IMR-90 (cell line): ENCODE measurements around the gene CEMIP2. TPM values are rescaled to one million over a fixed set of nuclear protein-coding genes. Genes with fewer than 3 reads are reported as not detected.

ENCODE experiments used
- ATAC-seq: fragments of 200-7000 bp; cut with Tn5 transposase; 2 replicates; pipeline ENCODE4 v1.9.1; 2020; ENCODE audit warnings: low read depth, mild to moderate bottlenecking, moderate library complexity
- BruUV-seq: library from RNA; stranded (reverse); fragments of 400-500 nt; replicated peaks from 2 replicates; lab custom pipeline; 2021; lab: Mats Ljungman, UMichigan
- CTCF ChIA-PET: fragments of 300-600 bp; formaldehyde crosslinking; extraction: SDS; loops from one replicate; lab custom pipeline; 2021; ENCODE audit warnings: antibody characterized with exemption; lab: Yijun Ruan, JAX
- POLR2A ChIA-PET: fragments of 300-600 bp; sonication (Branson Sonifier 250); formaldehyde crosslinking; loops from one replicate; lab custom pipeline; 2022; ENCODE audit warnings: antibody characterized with exemption; ENCODE audit not compliant: unreplicated experiment; lab: Charles Lee
- DNase-seq: peaks from one replicate; pipeline ENCODE4 v3.0.0; 2013
- H2AFZ ChIP-seq: replicated peaks from 2 replicates; pipeline ENCODE3; 2013; ENCODE audit warnings: low read length, mild to moderate bottlenecking; ENCODE audit not compliant: poor library complexity
- H2AK5ac ChIP-seq: 2 replicates; pipeline ENCODE4 v1.6.1; 2013; ENCODE audit warnings: low read depth, low read length, inconsistent platforms
- H2AK9ac ChIP-seq: replicated peaks from 2 replicates; pipeline ENCODE3; 2013; ENCODE audit warnings: mild to moderate bottlenecking, low read depth, low read length, moderate library complexity; ENCODE audit not compliant: poor library complexity
- H2BK120ac ChIP-seq: 2 replicates; pipeline ENCODE4 v1.6.1; 2013; ENCODE audit warnings: low read depth, low read length, inconsistent platforms
- H2BK15ac ChIP-seq: 3 replicates; pipeline ENCODE4 v1.6.1; 2013; ENCODE audit warnings: low read depth, low read length, inconsistent platforms
- H2BK20ac ChIP-seq: 2 replicates; pipeline ENCODE4 v1.6.1; 2013; ENCODE audit warnings: low read depth, mild to moderate bottlenecking, inconsistent platforms, low read length, moderate library complexity
- H2BK5ac ChIP-seq: 2 replicates; pipeline ENCODE4 v1.6.1; 2013; ENCODE audit warnings: mild to moderate bottlenecking, low read depth, low read length, inconsistent platforms; ENCODE audit not compliant: poor library complexity, severe bottlenecking
- H3K14ac ChIP-seq: replicated peaks from 2 replicates; pipeline ENCODE4 v1.6.1; 2013; ENCODE audit warnings: low read depth, low read length, inconsistent platforms
- H3K18ac ChIP-seq: 2 replicates; pipeline ENCODE4 v1.6.1; 2013; ENCODE audit warnings: low read depth, low read length, control low read depth
- H3K23ac ChIP-seq: 2 replicates; pipeline ENCODE4 v1.6.1; 2013; ENCODE audit warnings: low read depth, low read length, inconsistent platforms
- H3K27ac ChIP-seq: 2 replicates; pipeline ENCODE4 v1.5.1; 2013; ENCODE audit warnings: mild to moderate bottlenecking, control low read depth, low read length; ENCODE audit not compliant: insufficient read depth
- H3K27me3 ChIP-seq: 2 replicates; pipeline ENCODE4 v1.6.1; 2013; ENCODE audit warnings: low read length; ENCODE audit not compliant: control insufficient read depth, insufficient read depth
- H3K36me3 ChIP-seq: 2 replicates; pipeline ENCODE4 v1.6.1; 2013; ENCODE audit warnings: low read length, mixed read lengths; ENCODE audit not compliant: control insufficient read depth, insufficient read depth
- H3K4ac ChIP-seq: 2 replicates; pipeline ENCODE4 v1.6.1; 2013; ENCODE audit warnings: low read depth, low read length, inconsistent platforms
- H3K4me1 ChIP-seq: 2 replicates; pipeline ENCODE4 v1.6.1; 2013; ENCODE audit warnings: low read length, mixed read lengths; ENCODE audit not compliant: control insufficient read depth, insufficient read depth
- H3K4me2 ChIP-seq: 2 replicates; pipeline ENCODE4 v1.6.1; 2013; ENCODE audit warnings: low read depth, mild to moderate bottlenecking, control low read depth, low read length, moderate library complexity
- H3K4me3 ChIP-seq: 2 replicates; pipeline ENCODE4 v1.5.1; 2013; ENCODE audit warnings: low read depth, mild to moderate bottlenecking, control low read depth, low read length, moderate library complexity; ENCODE audit not compliant: insufficient read depth
- H3K56ac ChIP-seq: 2 replicates; pipeline ENCODE4 v1.6.1; 2013; ENCODE audit warnings: low read length, inconsistent platforms; ENCODE audit not compliant: insufficient read depth; ENCODE audit errors: extremely low read depth
- H3K79me1 ChIP-seq, 2 experiments: 2 replicates each; pipeline ENCODE4 v1.6.1; 2013; ENCODE audit warnings: low read length in 2 of 2, inconsistent platforms in 1 of 2, low read depth in 1 of 2
- H3K9ac ChIP-seq: 2 replicates; pipeline ENCODE4 v1.6.1; 2013; ENCODE audit warnings: low read depth, low read length, control low read depth
- H3K9me1 ChIP-seq: 2 replicates; pipeline ENCODE4 v1.6.1; 2013; ENCODE audit warnings: low read length, inconsistent platforms; ENCODE audit not compliant: insufficient read depth
- H3K9me3 ChIP-seq: 2 replicates; pipeline ENCODE4 v1.6.1; 2013; ENCODE audit warnings: low read length; ENCODE audit not compliant: control insufficient read depth, insufficient read depth
- H4K20me1 ChIP-seq: 2 replicates; pipeline ENCODE4 v1.6.1; 2013; ENCODE audit warnings: low read length, inconsistent platforms; ENCODE audit not compliant: insufficient read depth
- H4K5ac ChIP-seq: 2 replicates; pipeline ENCODE4 v1.6.1; 2013; ENCODE audit warnings: mild to moderate bottlenecking, low read depth, low read length, control low read depth
- H4K8ac ChIP-seq, 2 experiments: 2 replicates each; pipeline ENCODE4 v1.6.1; 2013; ENCODE audit warnings: low read depth in 2 of 2, low read length in 2 of 2, control low read depth in 1 of 2, inconsistent platforms in 1 of 2
- H4K91ac ChIP-seq: 2 replicates; pipeline ENCODE4 v1.6.1; 2013; ENCODE audit warnings: low read depth, low read length, inconsistent platforms; ENCODE audit not compliant: insufficient read depth
- MAFK ChIP-seq: IDR thresholded peaks from 2 replicates; pipeline ENCODE4 v1.6.1; 2012; ENCODE audit warnings: low read depth, low read length, improper control_type of control experiment
- MAZ ChIP-seq: IDR thresholded peaks from 2 replicates; pipeline ENCODE4 v1.6.1; 2012; ENCODE audit warnings: low read depth, mild to moderate bottlenecking, low read length, improper control_type of control experiment, moderate library complexity, borderline replicate concordance
- WGBS, 2 experiments: methylation state at CpG; one replicate each; pipeline versions ENCODE4 v1.1.5 to v1.1.7; 2013; ENCODE audit warnings: missing lambda C conversion rate in 2 of 2; ENCODE audit not compliant: insufficient read length in 1 of 2; ENCODE audit errors: extremely low coverage in 2 of 2; 5-methylcytosine and 5-hydroxymethylcytosine counted together
- dilution Hi-C: fragments of 300-500 bp; cut with HindIII; formaldehyde crosslinking; loops from one replicate; pipeline ENCODE4 v1.14.3; 2018; ENCODE audit warnings: low sequenced_read_pairs; ENCODE audit not compliant: unreplicated experiment
- in situ Hi-C: fragments of 300-500 bp; cut with MboI; formaldehyde crosslinking; loops from 3 replicates; pipeline ENCODE4 v1.14.3; 2019; ENCODE audit warnings: low sequenced_read_pairs, inconsistent platforms, mixed read lengths
- intact Hi-C: fragments of 100-400 bp; cut with micrococcal nuclease; formaldehyde crosslinking; loops from 2 replicates; pipeline ENCODE4 v1.10.0; 2022
- polyA plus RNA-seq, 3 experiments: library from polyadenylated mRNA; depleted of rRNA; stranded (reverse); fragments of >200 nt; gene quantifications; 2 replicates each; pipeline ENCODE4 v1.2.3, GENCODE V29; 2012; ENCODE audit warnings: low replicate concordance in 1 of 3
- total RNA-seq: library from RNA; depleted of rRNA; stranded (reverse); fragments of >200 nt; gene quantifications from 2 replicates; pipeline ENCODE4 v1.2.3, GENCODE V29; 2012

CEMIP2 gene
- total and polyA plus RNA-seq, 2 of the 4 experiments (the other 2 are of a cell fraction) = 65.2 to 67.4 TPM

- Histone ChIP-seq H3K4me1 (peaks cover under 1% of the 10 kb centered on the region; the same call in 1 of the 2 replicates), H3K4ac (no peak overlapping the region), H2BK5ac (no peak overlapping the region), H2BK20ac (no peak overlapping the region), H3K18ac (no peak overlapping the region), H3K9ac (no peak overlapping the region), H2BK15ac (no peak overlapping the region), H3K4me3 (no peak overlapping the region), H3K23ac (no peak overlapping the region), H4K91ac (no peak overlapping the region), H4K5ac (no peak overlapping the region), H2AFZ (no peak overlapping the region), H3K79me1 (no peaks in the 10 kb centered on the region), H3K9me1 (no peaks in the 10 kb centered on the region), H2AK9ac (no peak overlapping the region), H2BK120ac (no peak overlapping the region), H3K56ac (no peak overlapping the region), H3K27me3 (no peaks in the 10 kb centered on the region), H3K4me2 (no peak overlapping the region), H2AK5ac (no peak overlapping the region), H3K9me3 (no peaks in the 10 kb centered on the region), H3K36me3 (no peaks in the 10 kb centered on the region), H3K27ac (no peak overlapping the region), H3K14ac (no peak overlapping the region), H4K8ac (no peak overlapping the region), H4K20me1 (no peaks in the 10 kb centered on the region)
- in situ Hi-C loops = no loop called here
- CTCF ChIA-PET = interaction anchor here (0.7 kb wide), 1 partner anchor 10 kb away, joined by 3 read pairs; no protein-coding TSS in a partner anchor
- no TSS peak for BruUV-seq
- TF ChIP-seq MAFK (peak; percentile 41; the same call in 1 of the 2 replicates), MAZ (no peak)
- intact Hi-C loops = no loop called here
- ATAC-seq = no peak
- WGBS, 2 experiments = no CpG with 5 or more reads among the region's 1 CpG
- dilution Hi-C loops = no loop called here
- POLR2A ChIA-PET = no interaction called here
- no peak for DNase-seq
These were observed 95.7 kb downstream of the CEMIP2 start for GRCh38 chr9:71672573-71672972.
